ENCODE data around the gene EHD3.
"Not testable (repeated sequence)": the region's sequence is repeated elsewhere in the genome, so short reads cannot be mapped to it uniquely, and the experiment has no call there.

Gene EHD3

DNA sequence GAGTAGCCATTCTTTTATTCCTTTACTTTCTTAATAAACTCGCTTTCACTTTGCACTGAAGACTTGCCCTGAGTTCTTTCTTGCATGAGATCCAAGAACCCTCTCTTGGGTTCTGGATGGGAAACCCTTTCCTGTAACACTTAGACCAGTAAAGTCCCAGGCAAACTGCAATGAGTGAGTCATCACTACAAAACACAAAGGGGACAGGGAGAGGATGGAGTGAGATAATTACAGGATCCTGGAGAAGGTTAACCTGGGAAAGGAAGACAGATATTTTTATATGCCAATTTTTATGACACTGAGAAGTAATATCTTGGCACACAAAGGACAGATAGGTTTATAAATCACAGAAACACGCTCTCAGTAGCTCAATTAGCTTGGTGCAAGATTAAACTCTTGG is 48.7 kb downstream of the EHD3 start:
- no peak for DNase-seq (ENCODE audit: low read depth, low spot score)

DNA sequence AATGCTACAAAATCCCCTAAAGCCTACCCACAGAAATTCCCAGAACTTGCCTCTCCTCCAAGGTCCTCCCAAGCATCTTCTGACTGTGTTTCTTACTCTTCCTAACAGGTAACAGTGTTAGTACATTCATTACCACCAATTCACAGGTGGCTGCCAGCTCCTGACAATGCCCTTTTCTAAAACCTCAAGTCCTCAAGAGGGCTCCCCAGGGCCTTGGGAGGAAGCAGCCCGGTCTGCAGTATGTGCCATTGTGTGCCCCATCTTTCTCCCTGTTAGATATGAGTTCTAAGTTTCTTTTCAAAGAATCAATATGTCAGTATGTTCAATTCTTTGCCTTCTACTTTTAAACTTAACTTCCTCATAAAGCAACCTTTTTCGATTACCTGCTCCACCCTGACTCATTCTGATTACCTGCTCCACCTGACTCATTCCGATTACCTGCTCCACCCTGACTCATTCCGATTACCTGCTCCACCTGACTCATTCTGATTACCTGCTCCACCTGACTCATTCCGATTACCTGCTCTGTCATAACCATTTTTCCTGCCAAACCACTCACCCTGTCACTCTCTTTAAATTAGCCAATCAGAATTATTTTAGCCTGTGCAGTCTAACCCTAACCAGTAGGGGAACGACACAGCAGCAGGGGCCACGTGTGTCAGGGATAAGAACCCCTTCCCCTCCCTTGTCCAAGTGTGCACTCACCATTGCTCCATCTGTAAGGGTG is 49.4 kb downstream of the EHD3 start:
- H3K27ac ChIP-seq = peak overlapping the region; percentile 45
- DNase-seq (ENCODE audit: low read depth, low spot score) = not testable (repeated sequence)

More for the DNA sequence above, 48.7 kb downstream of the EHD3 start:
- peak overlapping the region; percentile 45 for H3K27ac ChIP-seq

DNA sequence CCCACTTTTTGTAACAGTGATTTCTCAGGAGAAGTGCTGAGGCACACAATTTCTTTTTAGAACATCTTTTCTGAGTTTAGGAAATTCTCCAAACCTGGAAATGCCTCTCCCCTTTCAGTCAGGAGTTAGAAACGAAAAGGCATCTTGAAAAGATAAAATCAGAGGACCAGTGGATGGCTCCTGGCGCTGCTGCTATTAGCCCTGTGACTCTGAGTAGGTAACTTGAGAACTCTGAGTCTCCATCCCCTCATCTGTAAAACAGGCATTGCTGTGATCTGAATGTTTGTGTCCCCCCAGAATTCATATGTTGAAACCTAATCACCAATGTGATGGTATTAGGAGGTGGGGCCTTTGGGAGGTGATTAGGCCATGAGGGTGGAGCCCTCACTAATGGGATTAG is 50.2 kb downstream of the EHD3 start:
- peak overlapping the region; percentile 45 for H3K27ac ChIP-seq
- DNase-seq (ENCODE audit: low read depth, low spot score) = no peak

DNA sequence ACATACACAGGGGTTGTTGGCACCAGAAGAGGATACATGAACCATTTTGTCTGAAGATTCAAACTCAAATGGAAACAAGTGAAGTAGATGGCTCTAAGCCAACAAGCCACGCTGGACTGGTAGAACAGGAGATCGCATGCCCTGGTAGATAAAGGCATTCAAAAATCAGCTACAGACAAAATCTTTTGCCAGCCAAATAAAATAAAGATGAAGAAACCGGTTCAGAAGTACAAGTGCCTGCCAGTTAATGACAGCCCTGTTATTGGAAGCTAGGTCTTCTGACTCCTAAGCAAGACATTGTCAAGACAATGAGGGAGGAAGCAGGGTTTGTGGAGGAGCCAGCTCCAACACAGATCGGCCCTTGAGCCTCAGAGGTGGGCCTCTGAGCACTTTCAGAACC is 52.3 kb downstream of the EHD3 start:
- DNase-seq (ENCODE audit: low read depth, low spot score) = no peak
- H3K27ac ChIP-seq = no peak overlapping the region

DNA sequence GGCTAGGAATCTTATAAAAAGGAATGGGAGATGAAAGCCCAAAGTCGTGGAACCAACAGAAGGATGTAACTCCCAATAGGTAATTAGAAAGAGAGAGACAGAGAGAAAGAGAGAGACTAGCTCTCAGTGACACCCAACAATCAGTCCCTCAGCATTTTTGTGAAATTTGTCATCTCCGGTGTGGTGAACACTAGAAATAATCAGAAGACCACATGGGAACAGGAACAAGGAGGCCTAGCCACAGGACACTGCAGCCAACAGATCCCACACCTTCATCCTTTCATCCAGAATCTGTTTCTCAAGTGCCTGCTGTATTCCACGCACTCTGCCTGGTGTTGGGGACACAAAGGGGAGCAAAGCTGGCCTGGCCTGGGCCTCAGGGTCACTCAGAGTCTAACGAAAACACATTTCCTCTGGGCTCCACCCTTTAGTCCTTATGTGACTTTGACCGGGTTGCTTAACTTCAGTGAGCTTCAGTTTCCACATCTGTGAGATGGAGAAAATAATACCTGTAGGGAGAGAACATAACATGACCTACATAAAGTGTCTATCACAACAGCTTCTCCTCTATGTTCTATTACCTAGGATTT is 53.1 kb downstream of the EHD3 start:
- no peak overlapping the region for H3K27ac ChIP-seq
- DNase-seq (ENCODE audit: low read depth, low spot score) = no peak

DNA sequence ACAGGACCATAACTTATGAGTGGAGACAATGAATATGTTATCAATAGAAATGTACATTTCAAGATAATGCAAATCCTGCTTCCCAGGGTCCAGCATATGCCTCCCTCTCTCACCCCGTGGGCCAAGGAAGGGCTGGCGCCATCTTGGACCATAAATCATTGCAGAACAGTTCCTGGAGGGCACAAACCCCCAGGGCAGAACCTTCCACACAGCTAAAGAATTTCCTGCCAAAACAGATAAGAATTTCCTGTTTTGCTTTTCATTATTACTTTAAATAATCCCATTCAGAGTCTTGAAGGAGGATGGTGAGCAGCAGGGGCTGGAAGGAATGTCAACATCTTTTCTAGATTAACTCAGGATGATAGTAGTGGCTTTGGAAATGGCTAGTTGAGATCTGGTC is 53.7 kb downstream of the EHD3 start:
- no peak overlapping the region for H3K27ac ChIP-seq
- no peak for DNase-seq (ENCODE audit: low read depth, low spot score)

DNA sequence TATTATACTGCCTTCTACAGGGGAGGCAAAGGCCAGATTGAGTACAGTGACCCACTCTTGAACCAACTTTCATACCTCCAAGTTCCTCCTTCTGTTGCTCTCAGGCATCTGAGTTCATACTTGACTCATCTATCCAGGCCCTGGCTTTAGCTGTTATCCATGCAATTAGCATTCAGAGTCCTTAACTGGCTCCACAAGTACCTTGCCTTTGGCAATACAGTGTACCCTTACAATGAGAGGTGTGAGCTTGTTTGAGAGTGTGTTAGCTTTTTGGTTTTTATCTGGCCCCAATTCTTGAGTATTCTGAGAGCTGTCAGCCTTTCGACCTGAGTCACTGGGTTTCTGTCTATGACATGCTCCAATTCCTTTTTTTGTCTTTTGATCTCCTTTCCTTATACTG is 60.2 kb downstream of the EHD3 start:
- DNase-seq (ENCODE audit: low read depth, low spot score) = peak; percentile 82
- H3K27ac ChIP-seq = peak overlapping the region; percentile 57

DNA sequence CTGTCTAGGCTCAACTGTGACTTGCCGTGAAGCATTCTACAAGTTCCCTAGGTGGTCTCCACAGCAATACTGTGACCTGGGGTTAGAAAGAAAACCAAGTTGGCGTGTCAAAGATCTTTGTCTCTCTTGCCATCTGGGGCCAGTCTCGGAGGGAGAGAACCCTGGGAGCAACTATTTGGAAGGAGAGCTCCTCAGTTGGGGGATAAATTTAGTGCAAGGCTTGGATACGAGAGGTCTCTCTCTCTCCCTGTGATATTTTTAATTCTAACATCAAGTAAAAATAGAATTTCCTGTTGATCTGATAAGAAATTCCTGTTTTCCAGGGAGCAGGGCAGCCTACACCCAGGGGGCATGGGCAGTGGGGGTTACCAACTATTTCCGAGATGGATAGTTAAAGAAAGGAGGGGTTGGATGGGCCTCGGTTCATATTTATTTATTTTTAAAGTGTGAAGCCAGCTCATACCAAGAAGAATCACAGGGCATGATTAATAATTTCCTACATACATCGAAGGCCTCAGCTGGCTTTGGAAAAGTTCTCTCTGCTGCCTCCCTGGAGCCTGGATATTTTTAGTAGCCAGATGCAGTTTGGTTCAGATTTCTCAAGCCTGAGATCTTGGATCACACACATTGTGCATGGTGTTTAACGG is 62.8 kb downstream of the EHD3 start:
- DNase-seq (ENCODE audit: low read depth, low spot score) = no peak
- peak overlapping the region; percentile 56 for H3K27ac ChIP-seq

DNA sequence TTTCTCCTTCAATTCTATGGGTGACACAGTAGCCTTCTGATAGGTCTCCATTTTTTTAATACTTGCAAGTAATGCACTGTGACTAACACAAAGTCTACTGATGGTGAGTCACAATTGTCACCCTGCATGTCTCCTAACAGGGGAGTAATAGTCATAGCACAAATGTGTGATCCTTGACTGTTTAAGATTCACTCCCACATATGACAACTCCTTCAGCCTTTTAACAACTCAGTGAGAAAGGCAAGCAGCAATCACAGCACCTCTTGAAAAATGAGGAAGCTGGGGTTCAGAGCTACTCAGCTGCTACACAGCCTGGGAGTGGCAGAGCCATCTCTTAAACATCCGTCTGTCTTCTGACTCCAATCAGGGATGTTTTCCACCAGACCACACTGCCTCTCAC is 63.8 kb downstream of the EHD3 start:
- peak; percentile 88 for DNase-seq (ENCODE audit: low read depth, low spot score)
- H3K27ac ChIP-seq = peak overlapping the region; percentile 56

DNA sequence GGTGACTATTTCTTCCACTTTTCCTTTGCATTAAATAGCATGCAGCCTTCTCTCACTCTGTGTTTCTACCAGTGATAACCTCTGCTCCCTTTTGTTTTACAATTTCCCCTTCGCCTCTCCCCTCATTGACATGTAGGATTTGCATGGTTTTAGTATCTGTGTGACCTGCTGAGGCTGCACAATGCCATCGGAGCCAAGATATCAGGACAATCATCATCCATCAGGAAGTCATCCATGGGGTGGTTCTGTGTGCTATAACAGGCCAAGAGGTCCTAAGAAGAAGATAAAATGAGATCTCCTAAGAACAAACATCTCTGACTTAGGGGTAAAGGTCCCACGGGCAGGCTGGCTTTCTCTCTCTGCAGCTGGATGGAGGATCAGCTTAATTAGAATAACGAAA is 65.6 kb downstream of the EHD3 start:
- DNase-seq (ENCODE audit: low read depth, low spot score) = no peak
- no peak overlapping the region for H3K27ac ChIP-seq

DNA sequence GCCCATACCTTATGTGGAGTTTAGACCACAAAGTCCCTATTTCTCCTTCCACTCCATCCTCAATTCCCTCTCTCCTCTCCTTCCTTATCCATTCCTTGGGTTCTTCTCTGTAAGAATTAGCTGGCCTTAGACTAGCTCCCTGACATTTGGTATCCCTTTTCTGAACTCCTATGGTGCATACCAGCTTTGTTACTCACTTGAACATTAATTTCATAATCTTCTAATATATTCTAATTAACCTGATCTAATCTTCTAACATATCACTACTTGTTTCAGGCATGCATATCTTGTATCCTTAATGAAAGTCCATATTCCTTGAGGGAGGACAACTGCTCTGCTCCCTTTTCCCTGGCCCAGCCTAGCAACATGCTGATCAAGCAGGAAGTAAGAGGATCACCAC is 66.4 kb downstream of the EHD3 start:
- DNase-seq (ENCODE audit: low read depth, low spot score) = no peak
- no peak overlapping the region for H3K27ac ChIP-seq

DNA sequence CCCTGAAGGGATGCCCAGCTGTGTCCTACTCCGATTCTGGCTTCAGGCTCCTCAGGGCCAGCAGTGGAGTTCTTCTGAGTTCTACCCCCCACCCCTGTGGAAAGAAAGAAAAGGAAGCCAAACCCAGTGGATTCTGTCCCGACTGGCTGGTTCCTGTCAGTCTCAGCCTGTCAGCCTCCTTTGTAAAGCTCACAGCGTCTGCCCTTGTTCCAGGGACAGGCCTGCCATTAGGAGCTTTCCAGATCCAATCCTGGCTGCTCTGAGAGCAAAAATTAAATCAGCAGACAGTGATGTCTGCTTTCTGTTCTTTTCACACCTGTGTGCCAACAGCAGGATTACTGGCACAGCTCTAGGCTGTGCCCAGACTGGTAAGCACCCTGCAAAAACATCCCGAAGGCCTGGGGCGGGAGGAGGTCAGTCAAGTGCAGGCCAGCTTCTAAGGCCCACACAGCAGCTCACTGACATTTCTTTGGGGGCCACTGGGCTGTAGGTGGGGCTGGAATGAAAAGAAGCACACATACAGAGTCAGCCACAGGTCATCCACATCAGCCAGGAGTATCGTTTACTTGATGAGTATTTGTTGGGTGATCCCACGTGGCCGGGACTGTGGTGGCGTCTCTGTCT is 69.1 kb downstream of the EHD3 start:
- DNase-seq (ENCODE audit: low read depth, low spot score) = peak; percentile 57

DNA sequence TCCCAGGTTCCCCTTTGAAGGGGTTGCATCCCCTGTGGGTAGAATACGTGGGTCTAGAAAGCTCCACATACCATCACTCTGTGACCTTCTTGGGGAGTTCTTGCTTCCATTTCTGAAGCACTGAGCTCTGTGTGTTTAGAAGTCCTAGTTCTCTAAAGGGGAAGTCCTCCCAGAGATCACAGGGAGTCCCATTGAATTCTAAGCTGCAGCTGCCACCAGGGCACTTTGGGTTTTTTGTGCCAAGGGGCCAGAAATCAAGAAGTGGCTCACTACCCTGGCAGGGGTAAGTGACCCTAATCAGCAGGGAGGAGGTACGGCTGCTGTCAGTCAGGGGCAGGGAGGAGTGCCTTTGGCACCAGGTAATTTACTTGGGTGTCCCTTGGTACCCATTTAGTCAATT is 70.9 kb downstream of the EHD3 start:
- no peak for DNase-seq (ENCODE audit: low read depth, low spot score)
- no peak overlapping the region for H3K27ac ChIP-seq

More for the DNA sequence above, 69.1 kb downstream of the EHD3 start:
- peak overlapping the region; percentile 27 for H3K27ac ChIP-seq

DNA sequence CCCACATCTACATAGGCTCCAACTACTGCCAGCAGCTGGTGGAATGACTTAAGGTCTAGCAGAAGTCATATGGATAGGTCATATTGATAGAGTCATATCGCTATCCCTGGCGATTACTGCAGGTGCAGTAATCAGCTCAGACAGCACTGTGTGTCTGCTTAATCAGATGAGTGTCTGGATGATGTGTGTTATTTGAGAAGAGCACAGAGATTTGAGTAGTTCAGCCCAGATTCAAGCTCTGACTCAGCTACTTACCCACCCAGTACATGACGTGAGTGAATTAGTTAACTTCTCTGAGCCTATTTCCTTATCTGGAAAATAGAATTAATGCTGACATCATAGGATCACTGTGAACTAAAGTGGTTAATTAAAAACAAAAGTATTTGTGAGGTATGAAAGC is 78.9 kb downstream of the EHD3 start:
- DNase-seq (ENCODE audit: low read depth, low spot score) = no peak
- H3K27ac ChIP-seq = no peak overlapping the region

DNA sequence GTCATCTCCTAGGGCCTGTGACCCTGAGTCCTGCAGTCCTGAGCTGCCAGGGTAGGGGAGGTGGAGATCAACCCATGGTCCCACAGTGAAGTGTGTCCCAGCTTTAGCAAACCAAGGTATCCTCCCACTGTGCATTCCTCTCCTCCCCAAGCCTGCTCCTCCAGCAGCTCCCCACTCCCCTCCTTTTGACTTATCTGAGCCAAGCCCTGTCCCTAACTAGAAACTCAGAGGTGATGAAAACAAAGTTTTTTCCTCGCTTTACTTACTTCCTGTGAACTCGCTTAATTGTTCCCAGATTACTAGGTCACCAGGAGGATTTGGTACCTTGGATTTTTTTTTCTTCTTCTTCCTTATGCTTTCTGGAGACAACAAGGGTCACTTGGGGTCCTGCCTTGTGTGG is 80.8 kb downstream of the EHD3 start:
- no peak for DNase-seq (ENCODE audit: low read depth, low spot score)

DNA sequence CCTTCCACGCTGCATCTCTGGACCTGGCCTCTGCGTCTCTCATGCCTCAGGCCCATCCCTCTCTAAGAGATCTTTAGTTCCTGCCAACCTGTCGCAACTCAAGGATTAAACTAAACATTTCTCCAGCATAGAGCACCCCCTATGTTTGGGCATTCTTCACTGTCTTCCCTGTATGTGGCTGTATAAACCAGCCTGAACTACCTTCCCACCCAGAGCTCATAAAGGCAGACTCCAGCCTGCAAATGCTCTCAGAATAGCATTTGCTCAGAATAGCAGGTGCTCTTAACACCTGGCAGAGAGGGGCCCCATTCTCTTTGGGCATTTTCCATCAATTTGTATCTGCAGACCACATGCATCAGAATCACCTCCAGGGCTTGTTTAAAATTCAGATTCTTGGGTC is 83.4 kb downstream of the EHD3 start:
- no peak overlapping the region for H3K27ac ChIP-seq
- DNase-seq (ENCODE audit: low read depth, low spot score) = no peak

More for the DNA sequence above, 80.8 kb downstream of the EHD3 start:
- H3K27ac ChIP-seq = no peak overlapping the region

DNA sequence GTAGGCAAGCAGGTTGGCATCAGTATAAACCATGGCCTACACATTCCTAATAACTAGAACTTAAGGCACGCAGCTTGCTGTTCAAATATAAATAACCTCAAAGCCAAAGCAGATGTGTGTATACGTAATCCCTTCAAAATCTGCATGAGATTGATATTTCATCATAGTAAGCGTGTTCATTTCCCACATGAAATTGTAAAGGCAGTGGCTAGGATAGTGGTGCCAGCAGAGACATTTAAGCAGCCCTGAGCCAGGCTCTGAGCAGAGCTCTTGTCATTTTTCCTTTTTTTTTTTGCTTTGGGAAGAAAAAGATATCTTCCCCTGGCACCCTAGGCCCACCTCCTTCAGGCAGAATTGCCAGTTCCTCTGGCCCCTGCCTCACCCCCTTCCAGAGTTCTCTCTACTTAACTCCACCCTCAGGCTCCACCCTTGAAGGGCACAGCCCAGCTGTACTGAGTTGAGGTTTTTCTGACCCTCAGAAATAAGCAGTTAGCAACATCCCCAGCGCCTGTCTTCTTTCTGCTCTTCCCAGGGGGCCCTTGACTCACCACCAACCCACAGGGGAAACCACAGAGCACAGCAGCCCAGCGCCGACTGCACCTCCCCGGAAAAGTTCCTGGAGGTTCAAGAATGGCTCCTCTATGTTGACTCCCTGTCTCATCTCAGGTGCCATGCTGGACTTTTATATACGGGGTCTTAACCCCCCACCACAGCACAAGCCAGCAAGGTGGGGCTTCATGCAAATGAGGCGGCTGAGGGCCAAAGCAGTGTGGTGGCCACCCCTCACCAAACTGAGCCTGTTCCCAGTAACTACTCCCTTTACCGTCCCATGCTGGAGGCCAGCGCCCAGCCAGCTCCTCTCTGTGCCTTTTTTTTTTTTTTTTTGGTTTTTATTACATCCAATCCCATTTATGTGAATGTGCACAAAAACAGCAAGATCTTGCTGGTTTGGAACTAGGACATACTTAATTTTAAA is 84.7 kb downstream of the EHD3 start:
- no peak overlapping the region for H3K27ac ChIP-seq
- no peak for DNase-seq (ENCODE audit: low read depth, low spot score)

Data from epithelial cell of prostate (primary cell).